NCI-H748 (cell line): ENCODE measurements around the gene ATP9B.

ENCODE experiments used
- DNase-seq: peaks from one replicate; lab custom pipeline; 2025; ENCODE audit not compliant: unreplicated experiment; lab: John Stamatoyannopoulos, UW

The ATP9B gene

DNA sequence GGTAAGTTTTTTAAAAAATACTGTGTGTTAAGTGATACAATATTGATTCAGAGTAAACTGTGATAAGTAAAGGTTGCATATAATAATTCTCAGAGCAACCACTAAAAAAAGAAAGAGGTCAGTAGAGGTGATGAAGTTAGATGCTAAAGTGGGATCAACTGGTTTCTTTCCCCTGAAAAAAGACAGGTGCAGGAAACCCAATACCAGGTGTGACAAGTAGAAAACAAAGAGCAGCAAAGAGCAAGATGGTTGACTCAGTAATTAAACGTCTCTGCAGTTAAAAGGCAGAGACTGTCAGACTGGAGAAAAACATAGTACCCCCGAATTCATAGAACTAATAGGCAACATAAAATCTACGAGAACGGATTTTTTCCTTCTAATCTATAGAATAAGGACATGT lies 128.3 kb downstream of the ATP9B start:
- peak; percentile 97 for DNase-seq

GRCh38 chr18:79199691-79200374 lies 130.6 kb downstream of the ATP9B start:
- no peak for DNase-seq

DNA sequence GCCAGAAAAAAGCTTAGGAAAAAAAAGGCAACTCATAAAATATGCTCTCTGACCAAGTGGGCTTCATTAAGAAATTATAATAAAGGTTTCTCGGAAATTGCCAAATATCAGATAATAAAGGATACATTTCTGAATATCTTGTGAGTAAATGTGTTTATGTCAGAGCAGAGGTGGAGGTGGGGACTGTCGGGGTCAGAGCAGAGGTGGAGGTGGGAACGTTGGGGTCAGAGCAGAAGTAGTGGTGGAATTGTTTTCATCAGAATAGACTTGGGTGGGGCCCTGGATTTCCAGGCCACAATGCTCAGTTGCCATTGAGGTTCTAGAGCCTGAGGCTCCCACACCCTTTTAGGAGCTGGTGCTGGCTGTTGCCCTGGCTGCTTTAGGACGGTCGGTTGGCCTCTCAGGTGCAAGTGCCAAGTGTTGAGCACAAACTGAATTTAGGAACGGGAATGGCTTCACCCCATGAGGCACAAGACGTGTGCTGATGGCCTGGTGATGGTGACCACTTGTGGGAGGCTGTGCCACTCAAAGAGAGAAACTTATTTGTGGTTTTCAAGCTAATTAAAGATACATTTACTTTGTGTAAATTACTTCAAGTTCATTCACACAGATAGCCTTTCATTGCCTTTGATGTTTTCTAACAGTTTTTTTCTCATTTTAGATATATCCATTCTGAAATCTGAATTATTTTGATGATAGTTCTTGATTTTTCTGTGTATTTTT lies 131.5 kb downstream of the ATP9B start:
- peak; percentile 26 for DNase-seq

- no peak for DNase-seq
Measured at GRCh38 chr18:79203017-79203605, 133.9 kb downstream of the ATP9B start.

- DNase-seq = no peak
Measured at GRCh38 chr18:79204889-79205807, 136.0 kb downstream of the ATP9B start.

DNA sequence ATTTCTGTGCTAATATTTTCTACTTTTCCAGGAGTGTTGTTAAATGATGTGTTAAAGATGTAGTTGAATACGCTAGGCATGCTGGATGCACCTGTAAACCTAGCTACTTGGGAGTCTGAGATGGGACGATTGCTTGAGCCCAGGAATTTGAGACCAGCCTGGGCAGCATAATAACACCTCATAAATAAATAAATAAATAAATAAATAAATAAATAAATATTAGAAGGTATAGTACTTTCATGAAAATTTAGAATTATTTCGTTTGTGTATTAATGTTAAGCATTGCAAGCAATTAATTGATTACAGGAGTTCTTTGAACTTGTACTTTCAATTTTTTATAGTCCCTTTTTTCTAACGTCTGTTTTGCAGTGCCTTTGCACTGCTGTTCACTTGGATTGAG lies 137.2 kb downstream of the ATP9B start:
- no peak for DNase-seq

- peak; percentile 30 for DNase-seq
Measured at GRCh38 chr18:79208906-79209305, 139.7 kb downstream of the ATP9B start.

DNA sequence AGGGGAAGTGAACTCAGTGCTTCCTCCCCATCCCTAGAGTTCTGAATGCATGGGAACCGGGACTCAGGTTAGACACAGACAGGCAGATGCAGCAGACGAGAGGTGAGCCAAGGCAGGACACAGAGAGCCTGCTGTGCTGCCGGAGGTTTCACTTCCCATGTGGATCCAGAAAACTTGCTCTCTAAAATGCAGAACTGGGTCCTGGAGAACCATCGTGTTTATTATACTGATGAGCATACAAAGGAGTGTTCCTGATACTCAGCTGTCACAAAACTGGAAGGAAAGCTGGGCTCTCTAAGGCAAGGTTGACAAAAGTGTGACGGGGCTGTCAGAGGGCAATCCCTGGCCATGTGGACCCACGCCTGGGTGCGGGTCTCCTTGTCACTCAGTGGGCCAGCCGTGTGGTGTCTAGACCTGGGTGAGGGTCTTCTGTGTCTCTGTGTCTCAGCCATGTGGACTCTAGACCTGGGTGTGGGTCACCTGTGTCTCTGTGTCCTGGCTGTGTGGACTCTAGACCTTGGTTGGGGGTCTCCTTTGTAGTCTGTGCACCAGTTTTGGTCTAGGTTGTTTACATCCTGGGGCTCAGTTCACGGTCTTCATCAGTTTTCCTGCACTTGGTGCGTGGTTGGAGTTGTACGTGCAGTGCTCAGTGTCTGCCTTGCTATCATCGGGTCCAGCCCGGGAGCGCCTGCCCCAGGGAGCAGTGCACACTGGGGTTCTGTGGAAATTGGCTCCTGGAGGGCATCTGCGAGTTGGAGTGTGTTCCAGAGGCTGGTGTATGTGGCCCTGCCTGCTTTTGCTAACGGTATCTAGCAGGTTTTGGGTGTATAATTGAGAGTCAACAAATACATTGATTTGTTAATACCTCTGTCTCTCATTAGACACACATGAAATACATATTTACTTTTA lies 141.1 kb downstream of the ATP9B start:
- DNase-seq = peak; percentile 24

- no peak for DNase-seq
Measured at GRCh38 chr18:79211844-79212243, 142.7 kb downstream of the ATP9B start.

DNA sequence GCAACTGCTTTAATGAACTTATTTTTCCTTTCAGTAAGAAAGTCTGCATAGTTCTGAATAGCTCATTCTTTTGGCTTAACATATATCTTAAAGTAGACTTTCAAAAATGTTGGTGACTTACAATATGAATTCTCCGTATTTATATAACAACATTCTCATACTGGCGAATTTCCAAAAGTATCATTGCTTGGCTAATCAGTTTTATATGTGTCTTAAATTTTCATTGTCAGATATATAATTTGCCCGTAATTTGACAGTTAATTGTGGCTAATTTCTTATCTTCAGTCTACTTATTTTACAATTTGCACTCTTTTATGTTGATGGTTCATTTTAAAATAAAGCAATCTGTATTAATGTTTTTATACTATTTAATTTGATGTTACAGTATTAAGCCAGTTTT lies 144.9 kb downstream of the ATP9B start:
- no peak for DNase-seq

GRCh38 chr18:79216176-79216575 lies 147.0 kb downstream of the ATP9B start:
- no peak for DNase-seq

DNA sequence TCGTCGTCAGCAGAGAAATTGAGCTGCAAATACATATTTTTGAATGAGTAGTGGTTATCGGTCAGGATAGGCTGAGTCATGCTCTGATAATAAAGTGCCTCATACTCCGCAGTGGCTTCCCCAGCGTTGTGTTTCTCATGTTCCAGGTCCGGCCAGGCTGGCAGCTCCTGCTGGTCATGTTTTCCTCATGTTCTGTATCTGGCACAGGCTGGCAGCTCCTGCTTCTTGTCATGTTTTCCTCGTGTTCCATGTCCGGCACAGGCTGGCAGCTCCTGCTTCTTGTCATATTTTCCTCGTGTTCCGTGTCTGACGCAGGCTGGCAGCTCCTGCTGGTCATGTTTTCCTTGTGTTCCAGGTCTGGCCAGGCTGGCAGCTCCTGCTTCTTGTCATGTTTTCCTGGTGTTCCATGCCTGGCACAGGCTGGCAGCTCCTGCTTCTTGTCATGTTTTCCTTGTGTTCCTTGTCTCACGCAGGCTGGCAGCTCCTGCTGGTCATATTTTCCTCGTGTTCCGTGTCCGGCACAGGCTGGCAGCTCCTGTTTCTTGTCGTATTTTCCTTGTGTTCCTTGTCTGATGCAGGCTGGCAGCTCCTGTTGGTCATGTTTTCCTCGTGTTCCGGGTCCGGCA lies 148.9 kb downstream of the ATP9B start:
- no peak for DNase-seq

DNA sequence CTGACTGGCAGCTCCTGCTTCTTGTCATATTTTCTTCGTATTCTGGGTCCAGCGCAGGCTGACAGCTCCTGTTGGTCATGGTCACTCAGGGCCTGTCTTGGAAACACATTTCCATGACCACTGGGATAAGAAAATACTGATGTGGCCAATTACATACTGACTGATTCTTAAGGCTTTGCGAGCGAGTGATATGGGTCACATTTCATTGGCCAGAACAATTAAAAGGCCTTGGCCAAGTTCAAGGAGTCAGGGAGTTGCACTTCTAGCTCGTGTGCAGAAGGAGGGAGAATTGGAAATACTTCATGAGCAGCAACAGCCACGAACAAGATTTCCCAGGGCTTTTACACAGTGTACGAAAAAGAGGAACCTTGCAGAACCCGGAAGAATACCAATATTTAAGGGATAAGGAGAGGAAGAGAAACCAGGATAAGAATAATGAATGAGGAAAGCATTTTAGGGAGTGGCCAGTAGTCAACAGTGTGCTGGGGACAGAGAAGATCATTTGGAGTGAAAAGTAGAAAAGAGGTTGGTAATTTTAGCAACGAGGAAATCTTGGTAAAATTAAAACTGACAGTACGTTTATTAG lies 149.5 kb downstream of the ATP9B start:
- DNase-seq = no peak

- DNase-seq = no peak
Measured at GRCh38 chr18:79221136-79221535, 151.9 kb downstream of the ATP9B start.

DNA sequence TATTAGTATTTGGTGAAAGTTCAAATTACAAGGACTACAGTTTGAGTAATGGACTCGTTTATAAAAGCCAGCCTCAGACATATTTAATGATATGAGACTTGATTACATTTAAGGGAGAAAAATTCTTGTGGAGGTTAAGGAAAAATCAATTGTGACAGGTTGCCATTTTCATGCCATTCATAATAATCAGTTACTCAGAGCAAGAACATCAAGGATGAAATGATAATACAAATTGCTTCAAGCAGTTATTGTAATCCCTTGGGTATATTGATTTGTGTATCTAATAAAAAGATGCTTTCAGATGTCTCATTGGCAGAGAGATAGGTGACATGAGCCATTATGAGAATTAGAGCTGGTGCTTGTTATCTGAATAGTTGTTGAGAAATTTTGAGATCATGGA lies 153.6 kb downstream of the ATP9B start:
- DNase-seq = no peak

DNA sequence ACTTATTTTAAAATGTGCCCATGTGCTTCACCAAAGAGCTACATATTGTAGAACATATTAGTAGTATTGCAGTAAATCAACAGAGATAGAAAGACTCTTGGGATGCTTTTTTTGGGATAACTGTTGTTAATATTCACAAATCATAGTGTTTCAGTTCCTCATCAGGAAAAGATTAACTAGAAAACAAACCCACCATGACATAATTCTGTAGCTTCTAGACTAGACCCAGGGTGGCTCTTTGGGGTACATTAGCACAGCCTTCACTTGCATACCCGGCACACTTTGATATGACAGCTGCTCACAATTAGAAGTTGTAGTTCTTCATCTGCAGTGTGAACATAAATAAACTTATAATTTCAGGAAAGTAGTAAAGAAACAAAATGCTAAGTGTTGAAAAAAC lies 154.2 kb downstream of the ATP9B start:
- DNase-seq = no peak

DNA sequence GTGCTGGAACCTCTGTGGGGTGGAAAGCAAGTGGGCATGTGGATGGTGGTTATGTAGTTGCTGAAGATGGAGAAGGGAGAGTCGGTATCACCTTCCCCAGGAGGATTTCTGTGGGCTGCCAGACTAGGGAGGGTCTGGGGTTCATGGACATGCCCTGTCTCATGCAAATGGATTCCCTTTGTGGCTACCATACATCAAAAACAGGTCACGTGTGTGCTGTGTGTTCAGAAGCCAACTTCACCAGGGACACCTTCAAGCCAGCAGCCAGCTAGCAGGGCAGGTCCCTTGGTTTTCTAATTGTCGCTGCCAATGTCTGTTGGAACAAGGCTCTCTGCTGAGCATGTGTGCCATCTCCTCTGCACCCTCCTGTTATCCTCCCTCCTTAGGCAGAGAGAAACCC lies 155.2 kb downstream of the ATP9B start:
- DNase-seq = no peak

- no peak for DNase-seq
Measured at GRCh38 chr18:79227621-79228020, 158.4 kb downstream of the ATP9B start.

GRCh38 chr18:79229431-79229830 lies 160.2 kb downstream of the ATP9B start:
- no peak for DNase-seq
